ENCODE data around the gene POLR3H.

Gene POLR3H

DNA sequence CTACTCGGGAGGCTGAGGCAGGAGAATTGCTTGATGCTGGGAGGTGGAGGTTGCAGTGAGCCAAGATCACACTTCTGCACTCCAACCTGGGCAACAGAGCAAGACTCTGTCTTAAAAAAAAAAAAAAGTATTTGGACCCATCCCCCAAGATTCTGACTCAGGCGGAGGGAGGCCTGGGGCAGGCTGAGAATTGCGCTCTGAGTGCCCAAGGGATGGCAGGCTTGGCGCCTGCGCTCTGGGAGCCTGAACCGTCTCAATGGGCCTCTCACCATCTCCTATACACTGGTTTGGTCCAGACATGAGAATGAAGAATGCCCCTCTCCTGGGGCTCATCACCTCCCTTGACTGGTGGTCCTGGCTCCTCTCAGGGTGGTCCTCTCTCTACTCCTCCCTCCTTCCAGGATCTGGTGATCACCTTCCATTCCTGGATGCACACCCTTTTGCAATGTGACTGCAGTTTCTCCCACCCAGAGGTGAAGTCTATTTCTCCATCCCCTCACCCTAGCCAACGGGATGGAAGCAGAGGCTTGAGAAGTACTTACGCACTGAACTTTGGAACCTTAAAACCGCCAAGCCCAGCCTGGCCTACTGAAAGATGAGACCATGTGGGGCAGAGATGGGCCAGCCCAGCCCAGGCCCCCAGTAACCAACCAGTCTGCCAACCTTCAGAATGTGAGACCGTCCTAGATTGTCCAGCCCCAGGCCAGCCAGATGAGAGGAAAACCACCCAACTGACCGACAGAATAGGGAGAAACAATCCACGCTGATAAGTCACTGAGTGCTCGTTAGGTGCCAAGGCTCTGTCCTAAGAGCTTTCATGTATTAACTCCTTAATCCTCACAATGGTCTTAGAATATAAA, 4.9 kb downstream of the POLR3H start:
- no peak for DNase-seq (ENCODE audit: extremely low read depth in 1 of 2, low read depth in 1 of 2)

DNA sequence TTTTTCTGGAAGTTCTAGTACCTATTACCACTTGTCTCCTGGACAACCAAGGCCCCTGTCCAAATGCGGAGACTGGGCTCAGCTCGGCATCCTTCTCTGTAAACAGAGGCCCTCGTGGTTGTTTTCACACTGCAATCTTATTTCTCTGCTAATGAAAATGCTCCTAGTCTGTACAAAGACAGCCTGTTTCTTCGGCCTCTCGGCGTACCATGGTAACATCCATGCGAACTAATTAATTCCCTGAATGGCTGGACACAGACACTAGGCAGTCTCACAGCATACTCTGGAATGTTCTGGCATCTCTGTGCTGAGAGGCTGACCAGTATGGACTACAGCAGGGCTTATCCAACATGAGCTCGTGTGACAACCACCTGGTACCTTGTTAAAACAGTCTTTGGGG, 5.7 kb downstream of the POLR3H start:
- DNase-seq (ENCODE audit: extremely low read depth in 1 of 2, low read depth in 1 of 2) = no peak

DNA sequence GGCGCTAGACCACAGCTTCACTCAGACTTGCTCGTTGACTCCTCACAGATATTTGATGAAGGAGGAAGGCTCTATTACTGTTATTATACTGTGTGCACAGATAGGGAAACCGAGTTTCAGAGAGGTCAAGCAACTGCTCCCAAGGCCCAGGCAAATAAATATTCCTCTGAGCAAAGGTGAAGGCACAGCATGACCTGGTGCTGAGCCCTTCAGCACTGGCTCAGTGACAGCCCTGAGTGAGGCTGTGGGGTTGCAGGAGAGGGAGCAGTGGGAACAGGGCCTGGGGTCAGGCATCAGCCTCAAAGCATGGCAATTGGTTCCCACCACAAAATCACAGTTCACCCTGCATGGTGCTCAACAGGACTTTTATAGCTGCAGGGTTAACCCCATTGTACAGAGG, 7.1 kb downstream of the POLR3H start:
- DNase-seq (ENCODE audit: extremely low read depth in 1 of 2, low read depth in 1 of 2) = no peak

DNA sequence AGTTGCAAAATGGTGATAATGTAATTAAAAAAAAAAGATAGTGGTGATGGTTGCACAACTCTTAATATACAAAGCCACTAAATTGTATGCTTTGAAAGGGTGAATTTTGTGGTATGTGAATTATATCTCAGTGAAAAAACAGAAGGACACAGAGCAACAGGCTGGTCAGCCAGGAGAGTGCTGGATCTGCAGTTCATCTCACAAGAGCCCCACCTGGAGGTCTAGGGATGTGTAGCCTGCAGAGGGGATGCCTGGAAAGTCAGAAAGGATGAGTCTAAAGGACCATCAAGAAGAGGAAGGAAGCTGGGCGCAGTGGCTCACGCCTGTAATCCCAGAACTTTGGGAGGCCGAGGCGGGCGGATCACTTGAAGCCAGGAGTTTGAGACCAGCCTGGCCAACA, 9.0 kb downstream of the POLR3H start:
- DNase-seq (ENCODE audit: extremely low read depth in 1 of 2, low read depth in 1 of 2) = no peak

DNA sequence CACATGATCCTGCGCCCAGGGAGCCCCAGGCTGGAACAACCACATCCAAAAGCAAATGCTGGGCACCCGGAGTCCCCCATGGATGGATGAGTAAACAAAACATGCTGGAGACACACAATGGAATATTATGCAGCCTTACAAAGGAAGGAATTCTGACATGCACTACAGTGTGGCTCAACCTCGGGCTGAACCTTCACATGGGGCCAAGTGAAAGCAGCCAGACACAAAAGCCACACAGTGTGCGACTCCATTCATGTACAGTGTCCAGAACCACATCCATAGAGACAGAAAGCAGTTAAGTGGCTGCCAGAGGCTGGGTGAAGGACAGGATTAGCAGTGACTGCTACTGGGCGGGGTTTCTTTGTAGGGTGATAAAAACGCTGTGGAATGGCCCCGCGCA, 10.1 kb downstream of the POLR3H start:
- DNase-seq (ENCODE audit: extremely low read depth in 1 of 2, low read depth in 1 of 2) = no peak

DNA sequence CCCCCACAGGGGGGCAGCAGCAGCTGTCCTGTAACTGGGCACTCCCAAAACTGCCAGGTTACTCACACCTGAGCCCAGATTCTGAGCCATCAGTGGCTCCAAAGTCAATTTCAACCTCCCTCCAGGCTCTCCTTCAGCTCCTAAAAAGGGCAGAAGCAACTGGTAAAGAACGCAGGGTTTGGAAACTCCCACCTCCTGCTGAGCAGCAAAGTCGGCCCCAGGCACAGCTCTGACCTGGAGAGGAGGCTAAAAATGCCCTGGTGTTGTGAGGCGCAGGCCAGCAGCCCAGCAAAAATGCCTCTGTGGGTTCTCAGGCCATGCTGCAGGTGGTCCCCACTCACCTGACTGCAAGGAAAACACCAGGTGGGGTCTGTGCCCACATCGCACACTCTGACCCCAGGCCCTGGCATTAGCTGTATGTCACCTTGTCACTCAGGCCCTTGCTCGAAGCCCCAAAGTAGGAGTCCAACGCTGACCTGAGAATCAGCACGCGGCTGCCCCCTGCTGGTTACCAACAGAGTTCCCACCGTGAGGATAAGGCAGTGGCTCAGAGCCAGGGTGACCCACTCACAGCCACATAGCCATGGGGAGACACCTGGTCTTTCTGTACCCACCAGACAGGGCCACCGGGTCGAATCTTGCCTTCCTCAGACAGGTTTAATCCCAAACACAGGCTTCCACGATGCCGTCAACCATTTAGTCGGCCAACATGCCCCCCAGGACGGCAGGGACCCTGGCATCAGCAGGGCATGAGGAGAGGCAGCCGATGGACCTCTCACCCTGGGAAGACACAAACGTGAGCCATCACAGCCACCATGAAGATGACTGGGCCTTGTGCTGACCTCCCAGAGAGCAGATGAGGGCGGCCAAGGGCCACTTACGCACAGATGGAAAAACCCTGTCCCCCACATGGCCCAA, 11.1 kb downstream of the POLR3H start:
- peak in 1 of 2 donors; percentile 49 for DNase-seq (ENCODE audit: extremely low read depth in 1 of 2, low read depth in 1 of 2)

DNA sequence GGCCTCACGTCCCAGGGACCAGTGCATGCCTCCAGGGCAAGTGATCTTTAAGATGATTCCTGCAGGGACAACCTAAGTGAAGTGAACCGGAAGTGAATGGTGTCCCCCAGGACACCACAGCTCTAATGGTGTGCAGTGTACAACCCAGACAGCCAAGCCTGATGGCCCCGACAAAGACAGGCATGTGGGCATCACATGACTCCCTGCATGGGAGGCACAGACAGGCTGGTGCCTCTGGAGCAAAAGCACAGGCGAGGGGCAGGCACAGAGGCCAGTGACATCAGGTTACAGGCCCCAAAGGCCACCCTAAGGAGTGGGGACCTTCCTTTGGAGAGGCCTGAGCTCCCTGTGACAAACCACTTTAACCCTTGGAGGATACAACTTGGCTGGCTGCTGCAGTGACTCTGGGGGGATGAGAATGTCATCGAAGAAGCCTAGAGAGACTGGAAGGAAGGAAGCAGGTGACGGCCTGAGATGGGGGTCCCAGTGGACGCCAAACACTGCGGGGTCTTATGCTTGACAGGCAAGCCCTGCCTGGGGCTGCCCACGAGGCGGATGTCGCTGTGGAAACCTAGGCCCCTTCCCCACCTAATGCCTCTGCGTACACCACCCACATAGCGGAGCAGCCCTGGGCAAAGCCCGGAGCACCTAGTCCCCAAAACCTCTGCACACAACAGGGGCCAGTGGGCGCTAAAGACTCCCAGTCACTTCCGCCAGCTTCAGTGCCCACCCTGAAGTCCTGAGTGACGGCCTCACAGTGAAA, 12.4 kb downstream of the POLR3H start:
- DNase-seq (ENCODE audit: extremely low read depth in 1 of 2, low read depth in 1 of 2) = no peak

DNA sequence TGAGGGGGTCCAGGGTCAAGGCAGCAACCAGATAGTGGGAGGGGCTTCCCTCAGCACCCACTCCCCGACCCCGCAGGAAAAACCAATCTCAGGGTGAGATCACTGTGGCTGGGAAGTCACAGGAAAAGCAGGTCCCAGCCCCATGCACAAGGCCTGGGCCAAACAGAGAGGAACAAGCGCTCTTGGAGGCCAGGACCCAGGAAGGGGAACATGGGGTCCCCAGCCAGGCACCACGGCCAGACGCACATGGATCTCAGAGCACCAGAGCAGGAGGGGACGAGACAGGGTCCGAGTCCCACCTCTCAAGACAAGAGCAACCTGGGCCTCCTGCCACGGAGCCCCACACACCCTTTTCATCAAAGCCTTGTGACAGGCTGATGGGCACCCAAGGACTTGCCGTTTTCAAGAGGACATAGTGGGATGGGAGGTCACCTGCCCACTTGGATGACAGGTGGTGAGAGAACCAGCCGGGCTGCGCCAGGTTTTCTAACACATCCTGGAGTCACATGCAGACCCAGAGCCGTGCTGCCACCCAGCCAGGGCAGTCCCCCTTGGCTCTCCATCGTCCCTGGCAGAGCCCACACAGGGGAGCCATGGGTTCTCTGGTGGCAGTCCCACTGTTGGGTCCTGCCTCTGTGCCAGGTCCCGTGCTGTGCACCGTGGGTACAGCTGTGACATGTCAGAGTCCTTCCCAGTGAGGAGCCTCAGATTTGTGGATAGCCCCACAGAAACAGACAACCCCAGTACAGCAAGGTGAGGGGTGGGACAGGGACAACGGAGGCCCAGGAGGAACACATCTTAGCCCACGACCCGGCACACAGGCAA, 13.2 kb downstream of the POLR3H start:
- DNase-seq (ENCODE audit: extremely low read depth in 1 of 2, low read depth in 1 of 2) = no peak

DNA sequence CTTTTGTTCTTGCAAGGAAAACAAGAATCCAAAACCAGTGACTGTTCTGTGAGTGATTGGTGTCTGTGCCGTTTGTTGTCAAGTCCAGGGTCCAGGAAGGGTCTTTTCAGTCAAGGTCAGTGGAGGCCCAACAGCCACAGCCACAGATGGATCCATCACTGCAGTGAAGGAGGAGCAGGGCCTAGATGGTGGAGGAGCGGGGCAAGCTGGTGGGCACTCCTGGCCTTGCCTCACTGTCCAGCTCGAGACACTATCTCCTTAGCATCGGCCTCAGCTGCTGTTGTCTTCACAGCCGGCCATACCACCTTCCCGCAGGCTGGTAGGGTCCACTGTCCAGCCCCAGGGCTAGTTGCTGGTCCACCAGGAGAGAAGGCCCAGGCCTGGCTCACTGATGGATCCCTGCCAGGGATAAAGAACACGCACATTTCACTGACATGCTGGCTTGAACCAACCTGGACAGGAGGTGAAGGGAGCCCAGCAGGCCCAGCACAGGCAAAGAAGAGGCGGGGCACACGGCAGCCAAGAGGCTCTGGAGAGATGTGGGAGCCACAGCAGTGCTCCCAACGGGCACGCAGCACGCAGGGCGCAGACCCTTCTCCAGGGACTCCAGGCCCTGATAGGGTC, 15.2 kb downstream of the POLR3H start:
- DNase-seq (ENCODE audit: extremely low read depth in 1 of 2, low read depth in 1 of 2) = no peak

DNA sequence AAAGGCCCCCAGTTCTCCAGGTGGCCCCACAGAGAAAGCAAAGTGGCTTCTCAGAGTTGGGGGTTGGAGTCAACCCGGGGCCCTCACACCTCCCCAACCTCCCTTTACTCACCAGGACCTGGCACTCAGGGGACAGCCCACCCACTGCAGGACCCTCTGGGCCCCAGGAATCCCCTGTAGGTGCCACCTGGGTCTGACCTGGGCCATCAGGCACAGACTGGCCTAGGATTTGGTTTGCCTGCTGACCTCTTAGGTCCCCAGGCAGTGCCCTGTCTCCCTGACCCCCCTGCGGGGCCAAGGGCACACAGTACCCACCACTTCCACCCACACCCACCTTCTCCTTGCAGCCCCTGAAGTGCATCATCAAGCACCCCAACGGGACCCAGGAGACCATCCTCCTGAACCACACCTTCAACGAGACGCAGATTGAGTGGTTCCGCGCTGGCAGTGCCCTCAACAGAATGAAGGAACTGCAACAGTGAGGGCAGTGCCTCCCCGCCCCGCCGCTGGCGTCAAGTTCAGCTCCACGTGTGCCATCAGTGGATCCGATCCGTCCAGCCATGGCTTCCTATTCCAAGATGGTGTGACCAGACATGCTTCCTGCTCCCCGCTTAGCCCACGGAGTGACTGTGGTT, 16.0 kb downstream of the POLR3H start:
- no peak for DNase-seq (ENCODE audit: extremely low read depth in 1 of 2, low read depth in 1 of 2)

DNA sequence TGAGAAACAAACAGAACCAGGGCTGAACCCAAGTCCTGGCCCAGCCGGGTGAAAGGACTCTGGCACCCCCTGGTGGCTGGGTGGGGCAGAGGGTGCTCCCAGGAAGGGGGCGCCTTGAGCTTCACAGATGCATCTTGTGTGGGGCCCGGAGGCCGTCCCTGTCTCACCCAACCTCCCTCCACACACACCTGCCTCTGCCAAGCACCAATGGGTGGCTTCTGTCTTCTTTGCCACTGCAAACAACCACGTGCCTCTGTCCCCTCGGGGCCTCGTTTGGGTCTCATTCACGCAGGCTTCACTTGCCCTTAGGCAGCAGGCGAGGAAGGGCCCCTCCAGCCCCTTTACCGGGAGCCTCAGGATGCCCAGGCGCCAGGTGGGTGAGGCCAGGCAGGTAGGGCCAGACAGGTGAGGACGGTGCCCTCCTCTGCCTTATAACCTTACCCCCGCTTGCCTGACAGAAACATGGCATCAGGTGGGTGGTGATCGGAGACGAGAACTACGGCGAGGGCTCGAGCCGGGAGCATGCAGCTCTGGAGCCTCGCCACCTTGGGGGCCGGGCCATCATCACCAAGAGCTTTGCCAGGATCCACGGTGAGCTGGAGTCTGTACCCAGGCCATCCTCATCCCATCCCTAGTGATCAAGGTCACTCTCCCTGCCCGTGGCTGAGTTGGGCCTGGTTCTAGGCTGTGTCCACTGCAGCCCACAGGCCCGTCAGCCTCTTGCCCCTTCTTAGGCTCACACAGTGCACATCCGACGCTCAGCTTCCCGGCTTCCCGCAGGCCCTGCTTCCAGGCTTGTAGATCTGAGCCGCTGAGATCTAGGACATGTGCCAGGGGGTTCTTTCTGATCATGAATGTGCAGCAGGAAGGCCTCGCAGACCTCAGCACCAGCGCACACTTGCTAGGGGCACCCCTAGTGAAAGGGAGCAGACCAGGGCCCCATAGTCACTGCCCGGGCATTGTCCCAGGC, 17.2 kb downstream of the POLR3H start:
- DNase-seq (ENCODE audit: extremely low read depth in 1 of 2, low read depth in 1 of 2) = peak; percentile 42 to 61

DNA sequence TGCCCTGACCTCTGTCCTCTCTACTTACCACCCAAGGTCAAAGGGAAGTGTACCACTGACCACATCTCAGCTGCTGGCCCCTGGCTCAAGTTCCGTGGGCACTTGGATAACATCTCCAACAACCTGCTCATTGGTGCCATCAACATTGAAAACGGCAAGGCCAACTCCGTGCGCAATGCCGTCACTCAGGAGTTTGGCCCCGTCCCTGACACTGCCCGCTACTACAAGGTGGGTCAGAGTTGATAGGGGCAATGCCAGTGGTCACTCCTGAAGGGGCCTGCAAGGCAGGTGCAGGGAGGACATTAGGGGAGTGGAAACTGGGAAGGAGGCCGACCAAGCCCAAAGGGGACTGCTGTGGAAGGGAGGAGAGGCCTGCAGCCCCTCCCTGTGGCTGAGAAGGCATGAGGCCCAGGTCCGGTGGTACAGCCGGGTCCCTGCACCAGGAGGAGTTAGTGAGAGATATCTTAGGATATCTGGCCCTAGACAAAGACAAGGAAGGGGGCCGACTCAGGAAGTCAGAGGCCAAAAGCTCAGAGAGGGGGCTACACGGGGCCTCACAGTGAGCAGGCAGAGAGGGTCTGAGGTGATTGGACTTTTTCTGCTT, 17.9 kb downstream of the POLR3H start:
- no peak for DNase-seq (ENCODE audit: extremely low read depth in 1 of 2, low read depth in 1 of 2)

DNA sequence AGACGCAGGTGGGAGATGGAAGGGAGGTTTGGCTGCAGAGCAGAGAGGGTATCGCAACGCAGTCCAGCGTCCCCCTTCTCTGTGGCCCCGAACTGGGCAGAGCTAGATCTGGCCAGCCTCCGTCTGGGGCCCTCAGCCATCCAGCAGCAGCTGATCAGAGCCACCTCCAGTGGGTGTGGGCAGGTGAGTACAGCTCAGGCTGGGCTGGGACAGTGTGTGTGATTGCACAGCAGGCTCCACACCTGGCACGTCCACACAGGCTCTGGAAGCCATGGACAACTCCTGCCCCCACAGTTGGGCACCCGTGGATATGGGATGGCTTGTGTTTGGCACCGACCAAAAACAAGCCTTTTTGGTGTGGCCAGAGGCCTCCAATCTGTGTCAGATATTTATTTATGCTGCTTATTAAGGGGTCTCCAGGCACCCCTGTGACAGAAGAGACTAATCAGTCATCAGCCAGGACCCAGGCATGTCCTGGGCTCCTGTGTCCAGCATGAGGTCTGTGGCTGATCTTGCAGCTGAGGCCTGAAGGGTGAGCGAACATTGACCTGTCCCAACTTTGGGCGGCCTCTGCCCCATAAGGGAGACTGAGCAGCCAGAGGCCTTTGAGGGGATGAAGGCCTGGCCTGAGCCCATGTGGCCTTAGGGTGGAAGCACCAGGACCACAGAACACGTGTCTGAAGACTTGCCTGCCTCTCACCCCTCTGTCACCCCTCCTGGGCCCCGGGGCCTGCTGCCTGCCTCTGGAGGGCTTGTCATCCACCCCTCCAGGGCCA, 18.6 kb downstream of the POLR3H start:
- DNase-seq (ENCODE audit: extremely low read depth in 1 of 2, low read depth in 1 of 2) = no peak

DNA sequence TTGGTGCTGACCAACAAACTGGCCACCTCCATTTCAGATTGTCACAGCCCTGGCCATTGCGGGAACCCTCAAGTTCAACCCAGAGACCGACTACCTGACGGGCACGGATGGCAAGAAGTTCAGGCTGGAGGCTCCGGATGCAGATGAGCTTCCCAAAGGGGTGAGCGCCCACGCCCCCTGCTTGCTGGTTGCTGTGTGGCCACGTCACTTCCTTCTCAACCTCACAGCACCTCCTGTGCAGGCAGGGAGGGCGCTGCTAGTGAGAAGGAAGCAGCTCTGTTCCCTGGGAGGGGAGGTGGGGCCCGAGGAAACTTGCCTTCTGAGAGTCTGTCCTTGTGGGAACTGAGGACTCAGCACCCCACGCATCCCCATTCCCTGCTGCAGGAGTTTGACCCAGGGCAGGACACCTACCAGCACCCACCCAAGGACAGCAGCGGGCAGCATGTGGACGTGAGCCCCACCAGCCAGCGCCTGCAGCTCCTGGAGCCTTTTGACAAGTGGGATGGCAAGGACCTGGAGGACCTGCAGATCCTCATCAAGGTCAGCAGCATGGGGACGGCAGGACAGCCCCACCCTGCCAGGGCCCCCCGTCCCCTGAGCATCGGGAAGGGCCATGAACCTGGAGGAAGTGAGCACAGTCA, 19.3 kb downstream of the POLR3H start:
- DNase-seq (ENCODE audit: extremely low read depth in 1 of 2, low read depth in 1 of 2) = peak in 1 of 2 donors; percentile 39

DNA sequence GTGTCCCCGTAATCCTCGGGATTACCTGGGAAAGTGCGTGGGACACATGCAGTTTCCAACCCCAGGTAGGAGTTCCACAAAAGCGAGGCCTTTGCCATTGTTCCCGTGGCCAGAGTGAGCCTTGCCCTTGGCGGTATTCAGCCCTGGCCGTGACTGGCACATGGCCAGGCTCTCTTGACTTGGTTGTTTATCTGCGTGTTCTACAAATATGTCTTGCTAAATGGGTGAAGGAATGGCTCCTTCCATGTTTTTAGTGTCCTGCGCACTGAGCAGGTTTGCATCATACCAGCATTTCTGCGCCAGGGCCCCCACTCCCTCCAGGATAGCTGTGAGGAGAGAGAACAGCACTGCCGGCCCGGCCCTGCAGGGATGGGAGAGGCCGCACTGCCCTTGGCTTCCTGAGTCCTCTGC, 20.0 kb downstream of the POLR3H start:
- DNase-seq (ENCODE audit: extremely low read depth in 1 of 2, low read depth in 1 of 2) = no peak

DNA sequence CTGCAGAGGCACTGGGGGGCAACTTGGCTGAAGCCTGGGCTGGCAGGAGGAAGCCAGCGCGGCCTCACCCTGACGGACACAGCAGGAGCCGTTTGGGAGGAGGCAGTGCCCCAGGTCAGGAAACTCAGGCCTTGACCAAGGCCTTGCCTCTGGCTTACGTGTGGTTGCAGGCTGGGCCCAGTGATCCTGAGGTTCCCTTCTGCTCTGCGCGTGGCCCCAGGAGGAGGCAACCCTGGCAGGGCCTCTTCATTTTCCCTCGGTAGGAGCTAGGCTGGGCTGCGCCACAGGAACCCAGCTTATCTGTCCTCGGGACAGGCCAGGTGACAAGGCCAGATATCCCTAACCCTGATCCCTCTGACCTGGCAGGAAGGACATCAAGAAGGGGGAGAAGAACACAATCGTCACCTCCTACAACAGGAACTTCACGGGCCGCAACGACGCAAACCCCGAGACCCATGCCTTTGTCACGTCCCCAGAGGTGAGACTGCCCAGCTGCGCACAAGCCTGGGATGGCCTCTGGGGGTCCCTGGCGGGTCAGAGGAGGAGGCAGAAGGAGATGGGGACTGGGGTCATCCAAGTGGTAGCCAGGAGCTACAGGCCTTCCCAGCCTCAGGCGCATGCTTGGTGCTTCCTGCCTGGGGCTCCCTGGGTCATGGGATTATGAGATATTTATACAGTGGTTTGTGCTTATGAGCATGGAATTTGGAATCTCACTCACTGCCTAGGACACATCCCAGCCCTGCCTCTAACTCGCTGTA, 20.6 kb downstream of the POLR3H start:
- no peak for DNase-seq (ENCODE audit: extremely low read depth in 1 of 2, low read depth in 1 of 2)
